Measurements from ENCODE around the gene PLIN3.

PLIN3 gene

GRCh38 chr19:4839192-4839591 lies 28.3 kb downstream of the PLIN3 start:
- no peak for DNase-seq (ENCODE audit: low read depth in 2 of 2)
- H3K4me3 ChIP-seq (replicated peaks in 1 of 2; ENCODE audit: low read depth in 2 of 2, low read length in 2 of 2), result no peak overlapping the region
- no peak for TF ChIP-seq CTCF (IDR thresholded peaks at IDR 0.05; ENCODE audit: low read depth, low read length)

- DNase-seq (ENCODE audit: low read depth in 2 of 2), result no peak
- no peak overlapping the region for H3K4me3 ChIP-seq (replicated peaks in 1 of 2; ENCODE audit: low read depth in 2 of 2, low read length in 2 of 2)
- TF ChIP-seq CTCF (IDR thresholded peaks at IDR 0.05; ENCODE audit: low read depth, low read length), result no peak
Observed at GRCh38 chr19:4832776-4833175, 34.7 kb downstream of the PLIN3 start.

- peak overlapping the region; percentile 83 to 91 for H3K4me3 ChIP-seq (replicated peaks in 1 of 2; ENCODE audit: low read depth in 2 of 2, low read length in 2 of 2)
- peak in 1 of 2 donors; percentile 19 for DNase-seq (ENCODE audit: low read depth in 2 of 2)
Observed at GRCh38 chr19:4831979-4832340, 35.5 kb downstream of the PLIN3 start.

- TF ChIP-seq CTCF (IDR thresholded peaks at IDR 0.05; ENCODE audit: low read depth, low read length), result peak; percentile 3
- H3K4me3 ChIP-seq (replicated peaks in 1 of 2; ENCODE audit: low read depth in 2 of 2, low read length in 2 of 2), result peak within 1 kb of the TSS; percentile 83 to 91
- peak; percentile 65 to 77 for DNase-seq (ENCODE audit: low read depth in 2 of 2)
Observed at GRCh38 chr19:4831304-4831978, 36.0 kb downstream of the PLIN3 start, which contains the start of gene TICAM1. TSS of gene TICAM1 (minus strand) at chr19:4831712. CDS start at chr19:4818377, 13,335 bp downstream.

- no peak for TF ChIP-seq CTCF (IDR thresholded peaks at IDR 0.05; ENCODE audit: low read depth, low read length)
- DNase-seq (ENCODE audit: low read depth in 2 of 2), result no peak
Observed at GRCh38 chr19:4830768-4831265, 36.6 kb downstream of the PLIN3 start.

GRCh38 chr19:4830332-4830731 lies 37.1 kb downstream of the PLIN3 start:
- no peak for DNase-seq (ENCODE audit: low read depth in 2 of 2)
- H3K4me3 ChIP-seq (replicated peaks in 1 of 2; ENCODE audit: low read depth in 2 of 2, low read length in 2 of 2), result peak overlapping the region; percentile 83 to 91
- no peak for TF ChIP-seq CTCF (IDR thresholded peaks at IDR 0.05; ENCODE audit: low read depth, low read length)

More at GRCh38 chr19:4830768-4831265, 36.6 kb downstream of the PLIN3 start:
- peak overlapping the region; percentile 83 to 91 for H3K4me3 ChIP-seq (replicated peaks in 1 of 2; ENCODE audit: low read depth in 2 of 2, low read length in 2 of 2)

GRCh38 chr19:4829001-4829712 lies 38.3 kb downstream of the PLIN3 start:
- H3K4me3 ChIP-seq (replicated peaks in 1 of 2; ENCODE audit: low read depth in 2 of 2, low read length in 2 of 2), result no peak overlapping the region
- no peak for TF ChIP-seq CTCF (IDR thresholded peaks at IDR 0.05; ENCODE audit: low read depth, low read length)
- no peak for DNase-seq (ENCODE audit: low read depth in 2 of 2)
